Activated T-cell treated with anti-CD3 and anti-CD28 coated beads for 4 hours (primary cell): ENCODE measurements around the gene DNM3.

ENCODE experiments used
- DNase-seq: peaks from one replicate; pipeline ENCODE4 v3.0.0-alpha.2; 2020

DNM3 gene

DNA sequence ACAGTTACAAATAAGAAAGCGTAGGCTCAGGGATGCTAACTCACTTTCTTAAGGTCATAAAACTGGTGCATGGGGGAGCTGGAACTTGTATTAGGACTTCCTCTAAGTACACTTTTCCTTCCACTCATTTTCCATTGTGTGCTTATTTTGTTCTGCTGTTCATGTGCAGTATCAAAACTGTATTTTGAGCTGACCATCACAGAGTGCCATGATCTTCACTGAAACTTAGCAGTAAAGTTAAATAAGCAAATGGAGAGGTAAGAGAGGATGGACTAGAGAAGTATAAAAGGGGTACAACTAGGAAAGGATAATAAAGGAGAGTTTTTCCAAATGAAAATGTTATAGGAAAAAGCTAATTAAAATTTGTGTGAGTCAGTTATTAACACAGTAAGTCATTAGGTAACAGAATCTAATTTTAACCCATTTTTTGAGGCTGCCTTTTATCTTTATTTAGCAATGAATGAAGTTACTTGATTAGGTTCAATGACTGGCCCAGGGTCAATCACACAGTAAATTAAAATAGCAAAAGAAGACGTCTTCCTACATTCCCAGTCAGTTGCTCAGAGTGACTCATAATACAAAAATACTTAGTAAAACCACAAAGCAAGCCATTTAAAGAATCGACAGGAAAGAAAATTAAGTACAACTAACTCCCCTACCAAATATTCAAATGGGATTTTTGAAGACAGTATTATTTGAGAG lies 413.4 kb downstream of the DNM3 start:
- no peak for DNase-seq

- DNase-seq = no peak
Measured at GRCh38 chr1:172255223-172255560, 413.9 kb downstream of the DNM3 start.

DNA sequence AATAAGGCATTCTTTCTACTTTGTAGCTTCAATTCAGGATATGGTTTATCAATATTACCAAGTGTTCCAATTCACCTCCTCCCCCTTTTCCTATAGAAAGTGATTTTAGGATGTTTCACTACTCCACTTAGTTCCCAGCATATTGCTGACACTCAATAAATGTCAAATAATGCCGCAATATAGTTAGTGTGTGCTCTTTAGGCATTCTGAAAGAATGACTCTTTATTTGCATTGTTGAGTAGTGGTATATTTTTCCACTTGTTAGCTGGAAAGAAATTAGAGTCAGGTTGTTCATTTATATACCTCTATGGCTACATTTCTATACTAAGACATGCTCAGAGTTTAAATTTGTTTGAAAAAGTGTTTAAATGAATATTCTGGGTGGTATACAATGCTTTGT lies 424.6 kb downstream of the DNM3 start:
- DNase-seq = no peak

DNA sequence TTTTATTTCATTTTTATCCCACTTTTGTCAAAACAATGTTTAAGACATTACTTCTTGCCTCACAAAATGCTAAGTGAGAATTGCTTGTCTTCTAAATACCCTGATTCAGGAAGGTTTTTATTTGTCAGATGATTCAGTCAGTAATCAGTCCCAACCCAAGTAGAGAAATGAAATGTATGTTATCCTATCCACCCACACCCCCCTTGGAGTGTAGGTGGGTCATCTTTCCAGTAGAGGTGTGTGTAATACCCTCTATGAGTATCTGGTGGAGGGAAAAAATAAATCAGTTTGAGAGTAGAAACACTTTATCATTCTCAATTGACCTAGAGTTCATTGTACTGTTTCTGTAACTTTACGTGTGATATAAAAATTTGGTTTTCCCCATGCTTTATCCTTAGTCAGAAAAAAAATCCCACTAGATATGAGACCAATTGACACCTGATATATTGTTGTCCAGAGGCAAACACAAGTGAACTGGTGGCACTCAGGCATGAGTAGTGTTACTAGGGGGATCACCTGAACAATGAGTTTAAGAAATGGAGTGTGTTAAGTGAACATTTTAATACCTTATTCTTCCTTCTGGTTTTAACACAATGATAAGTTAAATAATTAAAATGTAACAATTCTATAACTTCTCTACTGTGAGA lies 425.4 kb downstream of the DNM3 start:
- no peak for DNase-seq

DNA sequence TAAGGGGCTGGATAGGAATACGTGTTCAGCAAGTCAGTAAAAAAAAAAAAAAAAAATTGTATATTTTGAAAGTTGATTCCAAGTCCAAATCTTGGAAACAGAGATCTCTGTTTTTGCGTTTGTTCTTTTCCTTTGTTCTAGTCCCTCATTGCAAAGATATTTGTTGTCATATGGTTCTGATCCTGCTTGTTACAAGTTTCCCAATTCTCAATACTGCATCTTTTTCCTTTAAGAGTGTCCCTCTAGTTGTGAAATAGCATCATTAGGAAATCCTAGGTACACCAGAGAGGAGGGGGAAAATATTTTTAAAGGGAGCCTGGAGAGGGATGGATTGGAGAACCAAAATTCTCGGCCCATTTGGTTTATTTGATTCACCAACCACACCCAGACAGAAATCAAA lies 426.9 kb downstream of the DNM3 start:
- DNase-seq = no peak

DNA sequence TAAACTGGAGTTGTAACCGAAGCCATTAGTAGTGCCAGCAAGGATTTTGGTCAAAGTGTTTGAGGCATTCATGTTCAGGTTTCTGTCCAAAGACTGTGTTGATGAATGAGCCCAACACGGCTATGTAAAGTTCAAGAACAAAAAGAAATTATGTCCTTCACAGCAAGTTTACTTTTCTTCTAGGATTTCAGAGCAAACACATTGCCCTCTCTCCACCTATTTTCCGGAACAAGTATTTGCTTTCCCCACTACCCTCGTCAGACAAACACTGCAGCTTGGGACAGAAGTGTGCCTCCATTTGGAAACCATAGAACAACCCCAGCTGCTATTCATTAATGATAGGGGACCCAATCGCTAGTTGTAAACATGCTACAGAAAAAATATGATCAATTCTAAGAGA lies 427.8 kb downstream of the DNM3 start:
- DNase-seq = no peak

DNA sequence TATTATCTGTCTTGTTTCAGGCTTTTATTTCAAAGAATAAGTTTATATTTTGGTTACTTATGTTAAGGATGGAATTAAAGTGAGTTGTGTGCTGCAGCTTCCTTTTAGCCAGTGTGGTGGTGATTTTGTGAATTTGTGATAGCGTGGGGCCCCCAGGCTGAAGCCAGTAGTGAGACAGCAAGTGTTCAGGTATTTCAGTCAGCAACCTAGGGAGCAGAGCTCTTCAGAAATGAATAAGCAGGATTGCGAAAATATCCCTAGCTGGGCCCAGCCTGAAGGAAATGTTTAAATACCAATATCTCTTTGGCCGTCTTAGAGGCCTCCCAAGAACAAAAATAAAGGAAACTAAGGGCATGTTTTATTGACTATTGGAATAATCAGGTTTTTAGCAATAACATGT lies 428.3 kb downstream of the DNM3 start:
- DNase-seq = no peak

DNA sequence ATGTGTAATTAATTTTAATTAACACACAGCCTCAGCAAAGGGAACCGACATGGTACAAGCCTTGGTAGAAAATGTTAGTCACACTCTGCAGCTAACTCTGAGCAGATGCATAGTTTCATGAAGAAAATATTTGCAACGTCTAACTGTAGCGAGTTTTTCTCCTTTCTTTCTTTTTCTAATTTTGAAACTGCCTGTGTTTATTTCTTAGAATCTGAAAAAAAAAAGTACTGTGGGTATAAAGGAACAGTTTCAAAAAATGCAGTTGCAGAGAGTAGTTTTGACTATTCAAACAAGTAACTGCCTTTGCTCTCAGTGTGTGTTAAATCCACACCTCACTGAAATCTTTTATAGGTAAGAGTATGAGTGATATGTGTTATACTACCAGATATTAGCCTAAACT lies 429.3 kb downstream of the DNM3 start:
- DNase-seq = no peak

- DNase-seq = no peak
Measured at GRCh38 chr1:172272087-172272486, 430.8 kb downstream of the DNM3 start.

- no peak for DNase-seq
Measured at GRCh38 chr1:172273647-172274396, 432.5 kb downstream of the DNM3 start.

DNA sequence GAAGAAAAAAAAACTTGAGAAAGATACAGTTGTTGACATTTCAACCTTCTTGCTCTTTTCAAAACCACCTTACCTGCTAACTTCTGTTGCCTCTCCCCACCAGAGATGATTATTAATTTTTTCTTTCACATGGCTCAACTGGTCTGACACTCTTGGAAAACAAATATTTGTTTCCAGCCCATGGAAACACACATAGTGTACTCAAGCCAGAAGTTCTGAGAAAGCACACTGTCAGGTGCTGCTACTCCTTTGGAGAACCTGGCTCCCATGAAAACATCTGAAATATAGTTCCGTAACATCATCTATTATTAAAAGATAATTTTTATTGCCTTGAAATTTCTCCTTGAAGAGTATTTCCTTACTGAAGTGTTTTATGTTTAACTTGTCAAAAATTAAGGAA lies 434.2 kb downstream of the DNM3 start:
- DNase-seq = no peak

DNA sequence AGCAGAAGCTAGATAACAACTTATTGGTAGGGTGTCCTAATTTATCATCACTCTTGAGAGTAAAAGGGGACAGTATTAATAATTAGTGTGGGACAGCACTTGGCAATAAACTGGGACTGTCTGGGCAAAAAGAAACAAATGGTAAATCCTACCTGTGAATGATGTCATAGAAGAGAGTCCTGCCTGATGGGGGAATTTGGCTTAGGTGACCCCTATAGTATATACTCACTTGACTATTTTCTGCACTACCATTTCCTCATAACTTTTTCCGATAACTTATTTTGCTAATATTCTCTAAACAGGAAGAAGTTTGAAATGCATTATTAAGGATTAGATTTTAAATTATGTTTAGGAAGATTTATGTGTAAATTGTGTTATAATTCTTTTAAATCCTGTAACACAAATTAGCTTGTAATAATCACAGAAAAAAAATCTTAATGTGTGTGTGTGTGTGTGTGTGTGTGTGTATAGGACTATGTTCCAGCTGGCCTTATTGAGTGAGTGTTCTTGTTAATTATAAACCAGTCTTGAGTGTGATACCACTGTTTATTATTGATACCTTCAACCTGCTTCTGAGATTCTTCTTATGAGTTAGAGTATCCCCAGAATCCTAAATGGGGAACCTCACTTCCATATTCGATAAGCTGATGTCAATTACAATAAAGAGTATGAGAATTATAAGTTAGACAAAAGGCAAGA lies 435.0 kb downstream of the DNM3 start:
- no peak for DNase-seq

GRCh38 chr1:172277275-172277674 lies 436.0 kb downstream of the DNM3 start:
- DNase-seq = no peak

DNA sequence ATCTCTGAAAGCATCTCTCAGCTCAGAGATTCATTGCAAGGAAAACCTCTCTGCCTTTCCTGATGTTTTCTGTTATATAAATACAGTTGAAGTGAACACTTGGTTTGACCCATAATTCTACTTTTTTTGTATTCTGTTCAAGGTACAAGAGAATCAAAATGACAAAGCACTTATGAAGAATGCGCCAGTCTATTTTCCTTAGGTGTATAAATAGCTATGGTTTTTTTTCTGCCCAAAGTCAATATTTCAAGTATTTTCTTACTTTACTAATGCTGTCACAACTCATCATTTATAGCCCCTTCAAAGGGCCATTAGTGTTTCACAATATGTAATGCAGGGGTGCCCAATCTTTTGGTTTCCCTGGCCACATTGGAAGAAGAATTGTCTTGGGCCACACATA lies 436.7 kb downstream of the DNM3 start:
- no peak for DNase-seq

GRCh38 chr1:172278478-172278877 lies 437.2 kb downstream of the DNM3 start:
- DNase-seq = no peak

DNA sequence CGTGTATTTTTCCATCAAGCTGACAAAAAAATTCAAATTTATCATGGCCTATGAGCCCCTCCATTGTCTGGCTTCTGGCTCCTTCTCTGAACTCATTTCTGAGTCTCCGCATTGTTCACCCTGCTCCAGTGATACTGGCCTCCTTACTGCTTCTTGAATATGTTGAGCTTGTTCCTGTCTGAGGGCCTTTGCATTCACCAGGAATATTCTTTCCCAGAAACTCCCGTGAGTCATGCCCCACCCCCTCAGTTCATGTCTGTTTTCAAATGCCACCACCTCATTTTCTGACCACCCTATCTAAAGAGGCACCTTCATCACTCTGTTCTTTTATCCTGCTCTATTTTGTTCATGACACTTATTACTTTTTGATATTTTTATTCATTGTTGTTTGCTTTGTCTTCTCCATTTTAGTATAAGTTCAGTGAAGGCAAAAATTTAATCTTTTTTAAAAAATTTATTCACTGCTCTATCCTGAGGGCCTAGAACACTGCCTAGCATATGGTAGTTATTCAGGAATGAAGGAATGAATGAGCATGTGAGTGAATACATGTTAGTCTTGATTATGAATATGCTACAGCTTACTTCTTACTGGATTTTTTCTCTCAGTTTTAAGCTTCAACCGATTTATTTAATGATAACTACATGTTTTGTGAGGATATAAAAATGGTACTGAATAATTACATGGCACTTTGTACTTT lies 438.8 kb downstream of the DNM3 start:
- no peak for DNase-seq

GRCh38 chr1:172283766-172284165 lies 442.5 kb downstream of the DNM3 start:
- no peak for DNase-seq

DNA sequence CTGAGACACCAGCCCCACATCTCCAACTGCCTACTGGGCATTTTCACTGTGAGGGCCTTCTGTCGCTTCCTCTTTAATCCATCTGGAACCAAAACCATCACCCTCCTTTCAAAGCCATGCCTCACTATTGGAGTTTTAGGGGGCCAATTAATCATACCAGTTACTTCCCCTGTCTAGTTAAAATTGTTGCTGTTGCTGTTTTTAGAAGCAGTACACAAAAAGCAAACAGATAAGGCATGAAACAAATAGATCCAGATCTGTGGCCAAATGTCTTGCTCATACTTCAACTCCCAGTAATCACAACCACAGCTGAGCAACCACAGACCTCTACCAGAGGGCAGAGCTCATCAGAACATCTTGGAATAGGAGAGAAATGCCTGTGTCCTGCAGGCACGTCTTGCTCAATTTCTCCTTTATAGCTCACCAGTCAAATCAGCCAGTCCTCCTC lies 445.4 kb downstream of the DNM3 start:
- no peak for DNase-seq

GRCh38 chr1:172287208-172287607 lies 445.9 kb downstream of the DNM3 start:
- DNase-seq = no peak

- no peak for DNase-seq
Measured at GRCh38 chr1:172288581-172288980, 447.3 kb downstream of the DNM3 start.

- DNase-seq = no peak
Measured at GRCh38 chr1:172289448-172289847, 448.1 kb downstream of the DNM3 start.

DNA sequence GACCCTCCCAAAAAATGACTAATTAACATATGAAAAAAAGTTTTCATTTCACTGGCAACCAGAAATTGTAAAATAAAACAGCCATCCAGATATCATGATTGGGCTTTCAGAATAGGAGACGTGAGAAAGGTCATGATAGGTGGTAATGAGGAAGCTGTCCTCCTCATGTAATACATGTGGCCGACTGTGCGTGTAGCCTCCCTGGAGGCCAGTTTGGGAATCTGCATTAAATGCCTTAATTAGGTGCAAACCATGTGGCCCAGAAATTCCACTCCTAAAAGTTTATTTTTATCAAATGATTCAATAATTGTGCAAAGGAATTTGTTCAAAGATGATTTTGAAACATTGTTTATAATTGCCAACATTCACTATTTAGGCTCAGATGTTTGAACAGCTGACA lies 451.5 kb downstream of the DNM3 start:
- DNase-seq = no peak

GRCh38 chr1:172293429-172293828 lies 452.1 kb downstream of the DNM3 start:
- no peak for DNase-seq
